ENCODE data around the gene ASTN2. TPM values are rescaled to one million over a fixed set of nuclear protein-coding genes. Genes with fewer than 3 reads are reported as not detected.

The ASTN2 gene
- total and polyA plus RNA-seq, 10 of the 15 experiments (the other 5 are each of a cell fraction or from before 2014, with no cell fraction given): 1.4 to 15.7 (median 7.0) TPM

GRCh38 chr9:116656501-116656971, 758.3 kb downstream of the ASTN2 start:
- WGBS (ENCODE audit: insufficient coverage, insufficient replicate concordance, low lambda C conversion rate, missing lambda C conversion rate): 83% methylated on average over 5 of the region's 5 CpGs
- H3K9me3 ChIP-seq (replicated peaks; ENCODE audit: control insufficient read depth, insufficient read depth, low read length): no peaks in the 10 kb centered on the region
- no peaks in the 10 kb centered on the region for H3K4me1 ChIP-seq (ENCODE audit: control insufficient read depth, insufficient read depth, low read length)
- POLR2A ChIA-PET: no interaction called here
- H3K27me3 ChIP-seq (replicated peaks in 1 of 2; ENCODE audit: control insufficient read depth in 2 of 2, insufficient read depth in 2 of 2, low read length in 1 of 2): no peaks in the 10 kb centered on the region
- SMC1A ChIA-PET (ENCODE audit: uncharacterized antibody, unreplicated experiment): no interaction called here
- no peak overlapping the region for H3K9ac ChIP-seq (ENCODE audit: control insufficient read depth, insufficient read depth, low read length)
- no peak overlapping the region for H3K4me2 ChIP-seq (ENCODE audit: control insufficient read depth, insufficient read depth)
- no TSS peak for BruUV-seq (replicated peaks)
- no peaks in the 10 kb centered on the region for H3K79me2 ChIP-seq (ENCODE audit: control insufficient read depth, insufficient read depth, low read length)
- no peak overlapping the region for H2AFZ ChIP-seq (ENCODE audit: control insufficient read depth, low read depth, low read length)
- CTCF ChIA-PET: no interaction called here
- H4K20me1 ChIP-seq (ENCODE audit: control insufficient read depth, insufficient read depth): no peaks in the 10 kb centered on the region; the same call in 1 of the 2 replicates
- intact Hi-C loops (cut with micrococcal nuclease; ENCODE audit: unreplicated experiment): no loop called here
- ATAC-seq: no peak
- no peak overlapping the region for H3K4me3 ChIP-seq
- 0 out of 4 replicates have a peak, but pooled peaks cover 0 to under 1% of the 10 kb centered on the region in 2 experiments for H3K36me3 ChIP-seq (ENCODE audit: control insufficient read depth in 2 of 2, insufficient read depth in 2 of 2, low read length in 1 of 2)
- DNase-seq (ENCODE audit: low read depth, low spot score): no peak
- H3K27ac ChIP-seq (ENCODE audit: control insufficient read depth, insufficient read depth): no peak overlapping the region
- in situ Hi-C loops (cut with MboI): no loop called here
- RAD21 ChIA-PET (ENCODE audit: unreplicated experiment): no interaction called here
- FAIRE-seq: no peak
- TF ChIP-seq HCFC1 (IDR thresholded peaks at IDR 0.05; ENCODE audit: low read length) (no peak), EP300 (IDR thresholded peaks at IDR 0.05; ENCODE audit: borderline replicate concordance in 1 of 2, control insufficient read depth in 1 of 2, low read depth in 2 of 2, low read length in 2 of 2) (no peak), IRF4 (IDR thresholded peaks at IDR 0.05; ENCODE audit: low read depth, low read length) (no peak), SUZ12 (IDR thresholded peaks at IDR 0.05; ENCODE audit: unreplicated experiment) (no peak), BMI1 (IDR thresholded peaks at IDR 0.05; ENCODE audit: borderline replicate concordance) (no peak), ZZZ3 (IDR thresholded peaks at IDR 0.05; ENCODE audit: control insufficient read depth, insufficient read length, low read depth) (no peak), CBFB (IDR thresholded peaks at IDR 0.05; ENCODE audit: low read depth) (no peak), ATF7 (IDR thresholded peaks at IDR 0.05; ENCODE audit: low read depth) (no peak), MEF2B (IDR thresholded peaks at IDR 0.05; ENCODE audit: partially characterized antibody, poor library complexity, severe bottlenecking) (no peak), STAT1 (conservative IDR thresholded peaks at IDR 0.05) (no peak), SREBF1 (IDR thresholded peaks at IDR 0.05; ENCODE audit: low read length) (no peak), ZNF687 (IDR thresholded peaks at IDR 0.05) (no peak), GATAD2B (conservative IDR thresholded peaks at IDR 0.05; ENCODE audit: low read depth) (no peak), ZNF592 (IDR thresholded peaks at IDR 0.05) (no peak)
- TF ChIP-seq, protein P1, sequence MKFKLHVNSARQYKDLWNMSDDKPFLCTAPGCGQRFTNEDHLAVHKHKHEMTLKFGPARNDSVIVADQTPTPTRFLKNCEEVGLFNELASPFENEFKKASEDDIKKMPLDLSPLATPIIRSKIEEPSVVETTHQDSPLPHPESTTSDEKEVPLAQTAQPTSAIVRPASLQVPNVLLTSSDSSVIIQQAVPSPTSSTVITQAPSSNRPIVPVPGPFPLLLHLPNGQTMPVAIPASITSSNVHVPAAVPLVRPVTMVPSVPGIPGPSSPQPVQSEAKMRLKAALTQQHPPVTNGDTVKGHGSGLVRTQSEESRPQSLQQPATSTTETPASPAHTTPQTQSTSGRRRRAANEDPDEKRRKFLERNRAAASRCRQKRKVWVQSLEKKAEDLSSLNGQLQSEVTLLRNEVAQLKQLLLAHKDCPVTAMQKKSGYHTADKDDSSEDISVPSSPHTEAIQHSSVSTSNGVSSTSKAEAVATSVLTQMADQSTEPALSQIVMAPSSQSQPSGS (IDR thresholded peaks at IDR 0.05; ENCODE audit: low read length): no peak
